H9 (cell line): ENCODE data around the gene GPC3. TPM values are rescaled to one million over a fixed set of nuclear protein-coding genes. Genes with fewer than 3 reads are reported as not detected.

ENCODE experiments used
- DNase-seq: peaks from one replicate; pipeline ENCODE4 v3.0.0-alpha.2; 2017
- H2AFZ ChIP-seq: one replicate; pipeline ENCODE4 v1.6.1; 2013; ENCODE audit warnings: mild to moderate bottlenecking, low read length, control low read depth, moderate library complexity
- H2AK5ac ChIP-seq: 2 replicates; pipeline ENCODE4 v1.6.1; 2013; ENCODE audit warnings: low read length, control low read depth, mixed read lengths; ENCODE audit not compliant: insufficient read length
- H2BK120ac ChIP-seq: one replicate; pipeline ENCODE4 v1.6.1; 2013; ENCODE audit warnings: low read depth, mild to moderate bottlenecking, low read length, control low read depth, inconsistent platforms; ENCODE audit not compliant: poor library complexity, severe bottlenecking
- H2BK12ac ChIP-seq: 2 replicates; pipeline ENCODE4 v1.6.1; 2013; ENCODE audit warnings: low read length, control low read depth, mixed read lengths, low read depth; ENCODE audit not compliant: insufficient read length
- H2BK15ac ChIP-seq: 2 replicates; pipeline ENCODE4 v1.6.1; 2013; ENCODE audit warnings: low read depth, low read length, control low read depth
- H2BK20ac ChIP-seq: one replicate; pipeline ENCODE4 v1.6.1; 2013; ENCODE audit warnings: low read depth, mild to moderate bottlenecking, low read length, control low read depth, inconsistent platforms; ENCODE audit not compliant: poor library complexity, severe bottlenecking
- H2BK5ac ChIP-seq: 2 replicates; pipeline ENCODE4 v1.6.1; 2013; ENCODE audit warnings: low read length, control low read depth, mixed read lengths; ENCODE audit not compliant: insufficient read length
- H3K14ac ChIP-seq: 2 replicates; pipeline ENCODE4 v1.6.1; 2013; ENCODE audit warnings: low read length, control low read depth; ENCODE audit not compliant: insufficient read depth
- H3K18ac ChIP-seq: 2 replicates; pipeline ENCODE4 v1.6.1; 2013; ENCODE audit warnings: low read depth, mild to moderate bottlenecking, mixed read lengths, low read length, control low read depth; ENCODE audit not compliant: insufficient read length
- H3K23ac ChIP-seq: 2 replicates; pipeline ENCODE4 v1.6.1; 2013; ENCODE audit warnings: low read length, control low read depth, mixed read lengths, low read depth; ENCODE audit not compliant: insufficient read length
- H3K23me2 ChIP-seq: 2 replicates; pipeline ENCODE4 v1.6.1; 2013; ENCODE audit warnings: low read depth, mild to moderate bottlenecking, mixed read lengths, low read length, control low read depth; ENCODE audit not compliant: insufficient read length, poor library complexity, severe bottlenecking
- H3K27ac ChIP-seq: 2 replicates; pipeline ENCODE4 v1.5.1; 2013; ENCODE audit warnings: low read length, control low read depth, mixed read lengths, low read depth; ENCODE audit not compliant: insufficient read length
- H3K27me3 ChIP-seq: 2 replicates; pipeline ENCODE4 v1.6.1; 2013; ENCODE audit warnings: low read length, control low read depth, inconsistent platforms; ENCODE audit not compliant: insufficient read depth
- H3K4ac ChIP-seq: 2 replicates; pipeline ENCODE4 v1.6.1; 2013; ENCODE audit warnings: low read depth, mild to moderate bottlenecking, control low read depth, inconsistent platforms, low read length, moderate library complexity
- H3K4me1 ChIP-seq: 2 replicates; pipeline ENCODE4 v1.6.1; 2013; ENCODE audit warnings: low read length, control low read depth, inconsistent platforms; ENCODE audit not compliant: insufficient read depth
- H3K4me2 ChIP-seq: 2 replicates; pipeline ENCODE4 v1.6.1; 2013; ENCODE audit warnings: low read length, control low read depth, mixed read lengths; ENCODE audit not compliant: insufficient read length, insufficient read depth
- H3K56ac ChIP-seq: 2 replicates; pipeline ENCODE4 v1.6.1; 2013; ENCODE audit warnings: low read depth, mild to moderate bottlenecking, mixed read lengths, low read length, control low read depth; ENCODE audit not compliant: insufficient read length
- H3K79me1 ChIP-seq: 2 replicates; pipeline ENCODE4 v1.6.1; 2013; ENCODE audit warnings: low read depth, mild to moderate bottlenecking, moderate library complexity, low read length, control low read depth, inconsistent platforms; ENCODE audit not compliant: insufficient read depth, poor library complexity, severe bottlenecking
- H3K79me2 ChIP-seq: 2 replicates; pipeline ENCODE4 v1.6.1; 2013; ENCODE audit warnings: low read length, control low read depth, inconsistent platforms; ENCODE audit not compliant: insufficient read depth
- H3K9ac ChIP-seq: 2 replicates; pipeline ENCODE4 v1.6.1; 2013; ENCODE audit warnings: low read length, control low read depth, mixed read lengths; ENCODE audit not compliant: insufficient read length; ENCODE audit errors: extremely low read depth
- H3K9me3 ChIP-seq: one replicate; pipeline ENCODE4 v1.6.1; 2013; ENCODE audit warnings: low read depth, low read length, inconsistent platforms; ENCODE audit not compliant: control insufficient read depth
- H3T11ph ChIP-seq: one replicate; pipeline ENCODE4 v1.6.1; 2013; ENCODE audit warnings: mild to moderate bottlenecking, low read length, control low read depth, inconsistent platforms
- H4K20me1 ChIP-seq: one replicate; pipeline ENCODE4 v1.6.1; 2013; ENCODE audit not compliant: control insufficient read depth, insufficient read length, insufficient read depth
- H4K5ac ChIP-seq: 2 replicates; pipeline ENCODE4 v1.6.1; 2013; ENCODE audit warnings: low read depth, mild to moderate bottlenecking, mixed read lengths, low read length, control low read depth; ENCODE audit not compliant: insufficient read length
- H4K8ac ChIP-seq: replicated peaks from 2 replicates; pipeline ENCODE4 v1.6.1; 2013; ENCODE audit warnings: low read length, control low read depth, mixed read lengths, low read depth; ENCODE audit not compliant: insufficient read length
- H4K91ac ChIP-seq: 2 replicates; pipeline ENCODE4 v1.6.1; 2013; ENCODE audit warnings: low read depth, mild to moderate bottlenecking, moderate library complexity, mixed read lengths, low read length, control low read depth; ENCODE audit not compliant: insufficient read length
- H3K27ac Mint-ChIP-seq, 3 experiments: 2 replicates in 2 of 3; 3 replicates in 1 of 3; pipeline ENCODE4 v1.8.0; 2020 to 2021; ENCODE audit warnings: mixed read lengths in 3 of 3, mild to moderate bottlenecking in 1 of 3, moderate library complexity in 1 of 3
- H3K27me3 Mint-ChIP-seq: 2 replicates; pipeline ENCODE4 v1.8.0; 2021; ENCODE audit warnings: low read depth, mild to moderate bottlenecking, moderate library complexity, mixed read lengths
- H3K36me3 Mint-ChIP-seq, 3 experiments: 2 replicates in 2 of 3; 3 replicates in 1 of 3; pipeline ENCODE4 v1.8.0; 2020 to 2021; ENCODE audit warnings: low read depth in 3 of 3, mixed read lengths in 3 of 3; ENCODE audit not compliant: insufficient read depth in 1 of 3
- H3K4me1 Mint-ChIP-seq, 2 experiments: 2 replicates each; pipeline ENCODE4 v1.8.0; 2020; ENCODE audit warnings: mixed read lengths in 2 of 2
- H3K4me3 Mint-ChIP-seq, 2 experiments: 2 replicates in 1 of 2; 3 replicates in 1 of 2; pipeline ENCODE4 v1.8.0; 2020 to 2021; ENCODE audit warnings: mild to moderate bottlenecking in 2 of 2, mixed read lengths in 2 of 2, moderate library complexity in 1 of 2
- H3K9me3 Mint-ChIP-seq, 2 experiments: 2 replicates in 1 of 2; 3 replicates in 1 of 2; pipeline ENCODE4 v1.8.0; 2020; ENCODE audit warnings: mild to moderate bottlenecking in 2 of 2, mixed read lengths in 2 of 2, moderate library complexity in 1 of 2
- CTCF ChIP-seq: fragments of 200-600 bp; sonication (generic); conservative IDR thresholded peaks from 3 replicates; pipeline ENCODE4 v1.8.0; 2021; ENCODE audit warnings: antibody characterized with exemption, mild to moderate bottlenecking
- WGBS: extraction: QIAGEN DNeasy Blood & Tissue Kit; methylation state at CpG from one replicate; pipeline ENCODE4 v1.1.7; 2013; ENCODE audit warnings: missing lambda C conversion rate, low lambda C conversion rate, mixed read lengths; ENCODE audit not compliant: insufficient read length; ENCODE audit errors: extremely low coverage; 5-methylcytosine and 5-hydroxymethylcytosine counted together
- total RNA-seq: library from RNA; stranded (reverse); gene quantifications from 2 replicates; pipeline ENCODE4 v1.2.1, GENCODE V29; 2021

GPC3 gene
- total RNA-seq, 1 experiment from 2014 or later, result 108 TPM

GRCh38 chrX:133846311-133846710 lies 139.1 kb downstream of the GPC3 start:
- no peak overlapping the region for H2AK5ac ChIP-seq
- no peak overlapping the region for H4K8ac ChIP-seq
- Mint-ChIP-seq H3K27me3 (no peaks in the 10 kb centered on the region), H3K9me3 (no peaks in the 10 kb centered on the region), H3K36me3 (peaks cover 2 to 9% (median 3%) of the 10 kb centered on the region in 3 experiments; a peak in 2 of 7 replicates), H3K27ac (no peak overlapping the region), H3K4me1 (peaks cover 11 to 22% of the 10 kb centered on the region in 2 experiments), H3K4me3 (no peak overlapping the region)
- no CpG with 5 or more reads among the region's 2 CpGs for WGBS
- no peak for DNase-seq
- H2BK20ac ChIP-seq, result no peak overlapping the region
- no peak overlapping the region for H3K23ac ChIP-seq
- H4K91ac ChIP-seq, result no peak overlapping the region
- H3K79me1 ChIP-seq, result no peaks in the 10 kb centered on the region
- no peak overlapping the region for H2BK12ac ChIP-seq
- no peaks in the 10 kb centered on the region for H3K27me3 ChIP-seq
- no peak overlapping the region for H3K56ac ChIP-seq
- no peaks in the 10 kb centered on the region for H3K79me2 ChIP-seq
- no peaks in the 10 kb centered on the region for H3K4me1 ChIP-seq
- no peak for TF ChIP-seq CTCF
- no peak overlapping the region for H3K27ac ChIP-seq
- no peak overlapping the region for H2BK120ac ChIP-seq
- H3K4ac ChIP-seq, result no peak overlapping the region
- no peaks in the 10 kb centered on the region for H3K9me3 ChIP-seq
- no peak overlapping the region for H3T11ph ChIP-seq
- H2BK15ac ChIP-seq, result no peak overlapping the region
- no peak overlapping the region for H3K4me2 ChIP-seq
- no peak overlapping the region for H3K14ac ChIP-seq
- H4K5ac ChIP-seq, result no peak overlapping the region
- no peak overlapping the region for H2BK5ac ChIP-seq
- H3K18ac ChIP-seq, result no peak overlapping the region
- no peaks in the 10 kb centered on the region for H4K20me1 ChIP-seq
- H2AFZ ChIP-seq, result no peak overlapping the region
- H3K23me2 ChIP-seq, result no peaks in the 10 kb centered on the region
- no peak overlapping the region for H3K9ac ChIP-seq
